Thyroid gland (tissue), 4 donors: ENCODE results near the gene ZNF462.

Experiments used
- POLR2A ChIP-seq, 2 donors: fragments of 450-650 bp; IDR thresholded peaks; one replicate each; pipeline ENCODE4 v1.6.1; 2017; ENCODE audit warnings: antibody characterized with exemption in 2 of 2, mild to moderate bottlenecking in 2 of 2, moderate library complexity in 1 of 2
- TF ChIP-seq, protein P1 (sequence below), 6 experiments: fragments of 200-600 bp in 3 of 6; fragments of 450-650 bp in 3 of 6; sonication (generic) in 3 of 6; IDR thresholded peaks; one replicate each; pipeline ENCODE4 v1.5.1; 2016 to 2019; ENCODE audit warnings: antibody characterized with exemption in 6 of 6, mild to moderate bottlenecking in 2 of 6, inconsistent platforms in 1 of 6, moderate library complexity in 1 of 6

DNA sequence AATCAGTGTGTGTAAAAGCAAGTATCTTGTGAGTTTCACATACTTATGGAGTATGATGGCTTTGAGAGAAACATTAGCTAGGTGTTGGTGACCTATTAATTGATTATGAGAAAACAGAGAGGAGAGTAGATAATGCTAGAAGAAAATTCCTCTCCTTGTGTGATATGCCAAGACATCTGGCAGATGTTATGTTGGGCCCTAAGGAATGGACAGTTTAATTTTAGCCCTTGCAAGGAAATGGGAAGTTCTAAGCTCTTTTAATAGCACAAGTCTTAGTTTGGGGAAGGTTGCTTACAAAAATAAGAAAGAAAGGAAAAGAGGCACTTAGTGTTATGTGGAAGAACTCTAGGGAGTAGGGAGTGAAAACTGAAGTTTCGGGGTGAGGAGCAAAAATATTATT, 5.1 kb downstream of the ZNF462 start:
- no peak for TF ChIP-seq POLR2A (IDR thresholded peaks at IDR 0.05)
- TF ChIP-seq, protein P1, sequence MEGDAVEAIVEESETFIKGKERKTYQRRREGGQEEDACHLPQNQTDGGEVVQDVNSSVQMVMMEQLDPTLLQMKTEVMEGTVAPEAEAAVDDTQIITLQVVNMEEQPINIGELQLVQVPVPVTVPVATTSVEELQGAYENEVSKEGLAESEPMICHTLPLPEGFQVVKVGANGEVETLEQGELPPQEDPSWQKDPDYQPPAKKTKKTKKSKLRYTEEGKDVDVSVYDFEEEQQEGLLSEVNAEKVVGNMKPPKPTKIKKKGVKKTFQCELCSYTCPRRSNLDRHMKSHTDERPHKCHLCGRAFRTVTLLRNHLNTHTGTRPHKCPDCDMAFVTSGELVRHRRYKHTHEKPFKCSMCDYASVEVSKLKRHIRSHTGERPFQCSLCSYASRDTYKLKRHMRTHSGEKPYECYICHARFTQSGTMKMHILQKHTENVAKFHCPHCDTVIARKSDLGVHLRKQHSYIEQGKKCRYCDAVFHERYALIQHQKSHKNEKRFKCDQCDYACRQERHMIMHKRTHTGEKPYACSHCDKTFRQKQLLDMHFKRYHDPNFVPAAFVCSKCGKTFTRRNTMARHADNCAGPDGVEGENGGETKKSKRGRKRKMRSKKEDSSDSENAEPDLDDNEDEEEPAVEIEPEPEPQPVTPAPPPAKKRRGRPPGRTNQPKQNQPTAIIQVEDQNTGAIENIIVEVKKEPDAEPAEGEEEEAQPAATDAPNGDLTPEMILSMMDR (IDR thresholded peaks at IDR 0.05) = no peak
